Keratinocyte (primary cell): ENCODE results near the gene WRNIP1. TPM values are rescaled to one million over a fixed set of nuclear protein-coding genes. Genes with fewer than 3 reads are reported as not detected.

Experiments
- DNase-seq: peaks from one replicate; pipeline ENCODE4 v3.0.0-alpha.2; 2011; ENCODE audit warnings: low read depth, missing footprints, low spot score
- FAIRE-seq: peaks from 2 replicates; lab custom pipeline; 2011; peaks lifted over from hg19 to GRCh38; lab: Jason Lieb, UNC
- H2AFZ ChIP-seq: 2 replicates; pipeline ENCODE4 v1.6.0; 2012; ENCODE audit warnings: low read length, control low read depth, inconsistent platforms; ENCODE audit not compliant: control insufficient read depth
- H3K27ac ChIP-seq: 2 replicates; pipeline ENCODE4 v1.5.1; 2011; ENCODE audit warnings: low read length; ENCODE audit not compliant: control insufficient read depth, insufficient read depth
- H3K27me3 ChIP-seq: 3 replicates; pipeline ENCODE4 v1.6.0; 2011; ENCODE audit warnings: low read length; ENCODE audit not compliant: control insufficient read depth, insufficient read depth; ENCODE audit errors: extremely low read depth
- H3K36me3 ChIP-seq, 2 experiments: 2 replicates in 1 of 2; 3 replicates in 1 of 2; pipeline ENCODE4 v1.5.1; 2011; ENCODE audit warnings: low read length in 2 of 2, mild to moderate bottlenecking in 1 of 2; ENCODE audit not compliant: control insufficient read depth in 2 of 2, insufficient read depth in 2 of 2; ENCODE audit errors: extremely low read depth in 1 of 2
- H3K4me1 ChIP-seq: 3 replicates; pipeline ENCODE4 v1.5.1; 2011; ENCODE audit warnings: low read length; ENCODE audit not compliant: control insufficient read depth, insufficient read depth; ENCODE audit errors: extremely low read depth
- H3K4me2 ChIP-seq: 3 replicates; pipeline ENCODE4 v1.6.0; 2011; ENCODE audit warnings: low read depth, low read length; ENCODE audit not compliant: control insufficient read depth, insufficient read depth; ENCODE audit errors: extremely low read depth
- H3K4me3 ChIP-seq, 3 experiments: fragments of 200-600 bp in 1 of 3; sonication (generic) in 1 of 3; 2 replicates in 2 of 3; 3 replicates in 1 of 3; pipeline ENCODE4 v1.5.1; 2011 to 2016; ENCODE audit warnings: low read length in 3 of 3, mild to moderate bottlenecking in 3 of 3, control low read depth in 2 of 3, inconsistent platforms in 1 of 3, low read depth in 1 of 3, mixed read lengths in 1 of 3, mixed run types in 1 of 3, moderate library complexity in 1 of 3; ENCODE audit not compliant: control insufficient read depth in 2 of 3, insufficient read depth in 2 of 3; ENCODE audit errors: extremely low read depth in 1 of 3
- H3K79me2 ChIP-seq: 2 replicates; pipeline ENCODE4 v1.6.0; 2012; ENCODE audit warnings: low read length; ENCODE audit not compliant: control insufficient read depth, insufficient read depth
- H3K9ac ChIP-seq: 3 replicates; pipeline ENCODE4 v1.6.0; 2011; ENCODE audit warnings: low read length; ENCODE audit not compliant: control insufficient read depth, insufficient read depth; ENCODE audit errors: extremely low read depth
- H3K9me1 ChIP-seq: 3 replicates; pipeline ENCODE4 v1.6.0; 2011; ENCODE audit warnings: low read length; ENCODE audit not compliant: control insufficient read depth, insufficient read depth; ENCODE audit errors: extremely low read depth
- H3K9me3 ChIP-seq: 2 replicates; pipeline ENCODE4 v1.5.1; 2012; ENCODE audit warnings: low read depth, low read length; ENCODE audit not compliant: control insufficient read depth
- H4K20me1 ChIP-seq: 3 replicates; pipeline ENCODE4 v1.6.0; 2011; ENCODE audit warnings: low read length; ENCODE audit not compliant: control insufficient read depth, insufficient read depth; ENCODE audit errors: extremely low read depth
- EZH2 ChIP-seq: IDR thresholded peaks from one replicate; pipeline ENCODE4 v1.6.1; 2012; ENCODE audit warnings: inconsistent platforms, mild to moderate bottlenecking, low read length, moderate library complexity
- dilution Hi-C: fragments of 300-500 bp; cut with MboI; formaldehyde crosslinking; loops from one replicate; pipeline ENCODE4 v1.7.0; 2020; ENCODE audit warnings: low sequenced_read_pairs; ENCODE audit not compliant: extremely low pct_ligation_motif_present
- polyA plus RNA-seq, 5 experiments: library from polyadenylated mRNA; depleted of rRNA in 3 of 5; stranded (reverse) in 3 of 5; stranded (forward) in 1 of 5; unstranded in 1 of 5; fragments of >200 nt; gene quantifications; 1 replicate in 1 of 5; 2 replicates in 3 of 5; 3 replicates in 1 of 5; pipeline versions ENCODE4 v1.2.1 to v1.2.3, GENCODE V29; 2011 to 2012; ENCODE audit warnings: missing spikeins in 2 of 5, low read depth in 1 of 5, low replicate concordance in 1 of 5
- TF ChIP-seq, protein P1 (sequence below), 3 experiments: IDR thresholded peaks in 1 of 3; conservative IDR thresholded peaks in 1 of 3; optimal IDR thresholded peaks in 1 of 3; 2 replicates in 2 of 3; 3 replicates in 1 of 3; pipeline versions ENCODE3 to v1.5.1; 2011; ENCODE audit warnings: low read length in 3 of 3, mild to moderate bottlenecking in 3 of 3, moderate library complexity in 2 of 3, control low read depth in 1 of 3, inconsistent platforms in 1 of 3; ENCODE audit not compliant: insufficient read depth in 2 of 3; ENCODE audit errors: extremely low read depth in 1 of 3

The WRNIP1 gene
- polyA plus RNA-seq, 1 donor (not counting 4 experiments of a cell fraction or from before 2014, with no cell fraction given) = 52.3 TPM

DNA sequence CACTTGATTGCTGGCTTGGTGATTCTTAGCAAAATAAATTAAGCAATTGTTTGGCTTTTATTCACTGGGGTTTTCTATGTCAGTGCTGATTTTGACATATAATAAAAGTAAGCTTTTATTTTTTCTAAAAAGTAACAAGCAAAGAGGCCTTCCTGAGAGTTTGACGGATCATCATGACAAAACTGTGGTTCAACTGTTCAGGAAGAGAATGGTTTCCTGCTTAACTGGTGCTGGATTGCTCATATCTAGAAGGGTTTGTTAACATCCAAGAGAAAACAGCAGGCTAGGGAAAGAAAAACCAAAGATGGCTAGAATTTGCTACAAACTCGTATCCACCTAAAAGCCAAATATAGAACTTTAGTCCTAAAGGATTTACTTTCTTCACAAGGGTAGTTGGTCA is 55.2 kb downstream of the WRNIP1 start:
- Histone ChIP-seq H3K27ac (no peak overlapping the region), H2AFZ (no peak overlapping the region), H3K4me2 (no peak overlapping the region), H3K4me3 (no peak overlapping the region), H3K79me2 (no peaks in the 10 kb centered on the region), H3K9ac (no peak overlapping the region), H3K9me3 (peaks cover 3% of the 10 kb centered on the region), H3K4me1 (peaks cover 30% of the 10 kb centered on the region), H3K36me3 (no peaks in the 10 kb centered on the region), H4K20me1 (no peaks in the 10 kb centered on the region), H3K9me1 (no peaks in the 10 kb centered on the region), H3K27me3 (no peaks in the 10 kb centered on the region)
- FAIRE-seq (no peak), DNase-seq (no peak)
- TF ChIP-seq EZH2 = no peak
- TF ChIP-seq, protein P1, sequence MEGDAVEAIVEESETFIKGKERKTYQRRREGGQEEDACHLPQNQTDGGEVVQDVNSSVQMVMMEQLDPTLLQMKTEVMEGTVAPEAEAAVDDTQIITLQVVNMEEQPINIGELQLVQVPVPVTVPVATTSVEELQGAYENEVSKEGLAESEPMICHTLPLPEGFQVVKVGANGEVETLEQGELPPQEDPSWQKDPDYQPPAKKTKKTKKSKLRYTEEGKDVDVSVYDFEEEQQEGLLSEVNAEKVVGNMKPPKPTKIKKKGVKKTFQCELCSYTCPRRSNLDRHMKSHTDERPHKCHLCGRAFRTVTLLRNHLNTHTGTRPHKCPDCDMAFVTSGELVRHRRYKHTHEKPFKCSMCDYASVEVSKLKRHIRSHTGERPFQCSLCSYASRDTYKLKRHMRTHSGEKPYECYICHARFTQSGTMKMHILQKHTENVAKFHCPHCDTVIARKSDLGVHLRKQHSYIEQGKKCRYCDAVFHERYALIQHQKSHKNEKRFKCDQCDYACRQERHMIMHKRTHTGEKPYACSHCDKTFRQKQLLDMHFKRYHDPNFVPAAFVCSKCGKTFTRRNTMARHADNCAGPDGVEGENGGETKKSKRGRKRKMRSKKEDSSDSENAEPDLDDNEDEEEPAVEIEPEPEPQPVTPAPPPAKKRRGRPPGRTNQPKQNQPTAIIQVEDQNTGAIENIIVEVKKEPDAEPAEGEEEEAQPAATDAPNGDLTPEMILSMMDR (optimal IDR thresholded peaks at IDR 0.05 in 1 of 3, IDR thresholded peaks at IDR 0.05 in 1 of 3, conservative IDR thresholded peaks at IDR 0.05 in 1 of 3; ENCODE audit: extremely low read depth in 1 of 3, insufficient read depth in 2 of 3, low read length in 3 of 3) = no peak
- dilution Hi-C loops = no loop called here

DNA sequence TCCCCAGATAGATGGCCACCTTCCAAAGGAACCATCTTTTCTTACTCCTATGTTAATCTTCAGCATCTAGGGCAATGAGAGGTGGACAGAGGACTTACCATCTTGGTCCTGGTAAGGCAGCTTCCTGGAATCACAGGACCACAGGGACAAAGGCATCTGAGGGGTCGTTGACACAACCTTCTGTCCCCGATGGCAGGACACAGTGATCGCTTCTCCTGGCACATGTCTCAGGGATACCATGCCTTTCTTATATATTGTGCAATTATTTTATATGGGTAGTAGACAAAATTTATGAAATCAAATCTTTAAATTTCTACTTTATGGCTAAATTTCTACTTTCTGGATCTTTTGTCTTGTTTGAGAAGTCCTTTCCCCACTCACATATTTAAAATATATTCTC is 56.4 kb downstream of the WRNIP1 start:
- H3K27ac ChIP-seq = no peak overlapping the region
- H3K79me2 ChIP-seq = no peaks in the 10 kb centered on the region
- H3K9ac ChIP-seq = no peak overlapping the region
- dilution Hi-C loops = no loop called here
- peaks cover 30% of the 10 kb centered on the region for H3K4me1 ChIP-seq
- no peaks in the 10 kb centered on the region for H3K9me1 ChIP-seq
- H3K4me2 ChIP-seq = no peak overlapping the region
- TF ChIP-seq EZH2 = no peak
- TF ChIP-seq, protein P1 (optimal IDR thresholded peaks at IDR 0.05 in 1 of 3, IDR thresholded peaks at IDR 0.05 in 1 of 3, conservative IDR thresholded peaks at IDR 0.05 in 1 of 3; ENCODE audit: extremely low read depth in 1 of 3, insufficient read depth in 2 of 3, low read length in 3 of 3) = no peak
- no peaks in the 10 kb centered on the region for H3K36me3 ChIP-seq
- no peaks in the 10 kb centered on the region for H3K27me3 ChIP-seq
- H3K9me3 ChIP-seq = no peaks in the 10 kb centered on the region
- FAIRE-seq (no peak), DNase-seq (no peak)
- no peaks in the 10 kb centered on the region for H4K20me1 ChIP-seq
- H2AFZ ChIP-seq = no peak overlapping the region
- no peak overlapping the region for H3K4me3 ChIP-seq
